HUES6 (cell line): ENCODE results near the gene HOXC4.
A peak's percentile ranks its signal among the peaks of the same experiment; 100 is the strongest.
"Not testable (repeated sequence)": the region's sequence is repeated elsewhere in the genome, so short reads cannot be mapped to it uniquely, and the experiment has no call there.

Source experiments
- H3K27ac ChIP-seq: 2 replicates; pipeline ENCODE4 v1.7.0; 2013; ENCODE audit warnings: low read depth, mild to moderate bottlenecking, low read length, inconsistent platforms
- H3K27me3 ChIP-seq: 2 replicates; pipeline ENCODE4 v1.6.1; 2013; ENCODE audit warnings: low read length; ENCODE audit not compliant: control insufficient read depth, insufficient read depth
- H3K36me3 ChIP-seq: 2 replicates; pipeline ENCODE4 v1.6.1; 2013; ENCODE audit warnings: low read length; ENCODE audit not compliant: control insufficient read depth, insufficient read depth
- H3K4me1 ChIP-seq: 2 replicates; pipeline ENCODE4 v1.6.1; 2013; ENCODE audit warnings: low read length; ENCODE audit not compliant: control insufficient read depth, insufficient read depth
- H3K4me3 ChIP-seq: 2 replicates; pipeline ENCODE4 v1.5.1; 2013; ENCODE audit warnings: low read depth, low read length
- H3K9ac ChIP-seq: one replicate; pipeline ENCODE4 v1.6.1; 2013; ENCODE audit warnings: mild to moderate bottlenecking, low read length
- H3K9me3 ChIP-seq: 2 replicates; pipeline ENCODE4 v1.6.1; 2013; ENCODE audit warnings: low read depth, low read length; ENCODE audit not compliant: control insufficient read depth, insufficient read depth

Gene HOXC4

GRCh38 chr12:54038284-54038870, 15.3 kb upstream of the HOXC4 start:
- no peak overlapping the region for H3K27ac ChIP-seq
- H3K4me1 ChIP-seq, result peaks cover 2% of the 10 kb centered on the region
- peak overlapping the region; percentile 71 for H3K9ac ChIP-seq
- H3K4me3 ChIP-seq, result peak overlapping the region; percentile 25; the same call in 1 of the 2 replicates
- peaks cover 100% of the 10 kb centered on the region for H3K27me3 ChIP-seq
- no peaks in the 10 kb centered on the region for H3K9me3 ChIP-seq
- no peaks in the 10 kb centered on the region for H3K36me3 ChIP-seq

GRCh38 chr12:54038871-54039414, 14.7 kb upstream of the HOXC4 start:
- Histone ChIP-seq H3K36me3 (no peaks in the 10 kb centered on the region), H3K4me3 (peak overlapping the region; percentile 25; the same call in 1 of the 2 replicates), H3K27ac (no peak overlapping the region), H3K27me3 (peaks cover 100% of the 10 kb centered on the region), H3K4me1 (no peaks in the 10 kb centered on the region; the same call in none of the 2 replicates), H3K9me3 (no peaks in the 10 kb centered on the region), H3K9ac (peak overlapping the region; percentile 71)

- H3K4me3 ChIP-seq, result peak overlapping the region; percentile 25; the same call in 1 of the 2 replicates
- H3K4me1 ChIP-seq, result no peaks in the 10 kb centered on the region; the same call in none of the 2 replicates
- H3K9me3 ChIP-seq, result no peaks in the 10 kb centered on the region
- H3K27ac ChIP-seq, result no peak overlapping the region
- peak overlapping the region; percentile 71 for H3K9ac ChIP-seq
- no peaks in the 10 kb centered on the region for H3K36me3 ChIP-seq
- H3K27me3 ChIP-seq, result peaks cover 100% of the 10 kb centered on the region
These were observed 14.1 kb upstream of the HOXC4 start for GRCh38 chr12:54039417-54040147.

GRCh38 chr12:54040148-54040494, 13.5 kb upstream of the HOXC4 start:
- Histone ChIP-seq H3K4me3 (no peak overlapping the region; the same call in 1 of the 2 replicates), H3K9ac (peak overlapping the region; percentile 48), H3K4me1 (no peaks in the 10 kb centered on the region; the same call in 1 of the 2 replicates), H3K36me3 (no peaks in the 10 kb centered on the region), H3K9me3 (no peaks in the 10 kb centered on the region), H3K27ac (no peak overlapping the region), H3K27me3 (peaks cover 100% of the 10 kb centered on the region)

GRCh38 chr12:54040648-54041047, 13.0 kb upstream of the HOXC4 start:
- Histone ChIP-seq H3K36me3 (no peaks in the 10 kb centered on the region), H3K9me3 (no peaks in the 10 kb centered on the region), H3K27me3 (peaks cover 100% of the 10 kb centered on the region), H3K4me3 (no peak overlapping the region), H3K4me1 (no peaks in the 10 kb centered on the region; the same call in 1 of the 2 replicates), H3K27ac (no peak overlapping the region), H3K9ac (peak overlapping the region; percentile 48)

- H3K4me3 ChIP-seq, result no peak overlapping the region
- H3K9ac ChIP-seq, result peak overlapping the region; percentile 3
- H3K27me3 ChIP-seq, result peaks cover 100% of the 10 kb centered on the region
- no peaks in the 10 kb centered on the region for H3K9me3 ChIP-seq
- no peaks in the 10 kb centered on the region for H3K36me3 ChIP-seq
- no peak overlapping the region for H3K27ac ChIP-seq
- no peaks in the 10 kb centered on the region; the same call in 1 of the 2 replicates for H3K4me1 ChIP-seq
These were observed 12.4 kb upstream of the HOXC4 start for GRCh38 chr12:54041097-54041690.

GRCh38 chr12:54042033-54042432, 11.6 kb upstream of the HOXC4 start:
- not testable (repeated sequence) for H3K4me1 ChIP-seq, H3K27ac ChIP-seq, H3K9me3 ChIP-seq, H3K36me3 ChIP-seq, H3K4me3 ChIP-seq
- Histone ChIP-seq H3K27me3 (peaks cover 100% of the 10 kb centered on the region), H3K9ac (peak overlapping the region; percentile 40)

GRCh38 chr12:54042970-54043853, 10.4 kb upstream of the HOXC4 start:
- Histone ChIP-seq H3K4me3 (no peak overlapping the region; the same call in 1 of the 2 replicates), H3K9me3 (no peaks in the 10 kb centered on the region), H3K27me3 (peaks cover 100% of the 10 kb centered on the region), H3K4me1 (peaks cover 5% of the 10 kb centered on the region; the same call in 1 of the 2 replicates), H3K9ac (peak overlapping the region; percentile 70), H3K36me3 (no peaks in the 10 kb centered on the region), H3K27ac (no peak overlapping the region; the same call in 1 of the 2 replicates)

- Histone ChIP-seq H3K4me1 (peaks cover 5% of the 10 kb centered on the region; the same call in 1 of the 2 replicates), H3K36me3 (no peaks in the 10 kb centered on the region), H3K9me3 (no peaks in the 10 kb centered on the region), H3K9ac (peak overlapping the region; percentile 49), H3K27me3 (peaks cover 100% of the 10 kb centered on the region), H3K27ac (no peak overlapping the region), H3K4me3 (no peak overlapping the region; the same call in 1 of the 2 replicates)
These were observed 9.1 kb upstream of the HOXC4 start for GRCh38 chr12:54044425-54045103.

- Histone ChIP-seq H3K36me3 (no peaks in the 10 kb centered on the region), H3K27me3 (peaks cover 100% of the 10 kb centered on the region), H3K4me3 (no peak overlapping the region), H3K9ac (peak overlapping the region; percentile 49), H3K9me3 (no peaks in the 10 kb centered on the region), H3K27ac (no peak overlapping the region), H3K4me1 (peaks cover 13% of the 10 kb centered on the region)
These were observed 8.2 kb upstream of the HOXC4 start for GRCh38 chr12:54045401-54045800.
